Smooth muscle cell (in vitro differentiated cells): Measurements from ENCODE around the gene STIL. TPM values are rescaled to one million over a fixed set of nuclear protein-coding genes. Genes with fewer than 3 reads are reported as not detected.

ENCODE experiments used
- DNase-seq: peaks from one replicate; lab custom pipeline; 2025; ENCODE audit not compliant: unreplicated experiment; lab: John Stamatoyannopoulos, UW
- H2AFZ ChIP-seq: fragments of 200-600 bp; sonication (generic); 2 replicates; pipeline ENCODE4 v1.6.0; 2016; ENCODE audit warnings: antibody characterized with exemption, low read depth, mild to moderate bottlenecking
- H3F3A ChIP-seq: fragments of 200-600 bp; sonication (generic); 2 replicates; pipeline ENCODE4 v1.6.0; 2017; ENCODE audit warnings: antibody characterized with exemption, low read depth
- H3K27ac ChIP-seq: fragments of 200-600 bp; sonication (generic); 2 replicates; pipeline ENCODE4 v1.5.1; 2016; ENCODE audit warnings: low read depth, mild to moderate bottlenecking
- H3K27me3 ChIP-seq: fragments of 200-600 bp; sonication (generic); 2 replicates; pipeline ENCODE4 v1.6.1; 2016; ENCODE audit warnings: low read depth, mild to moderate bottlenecking
- H3K36me3 ChIP-seq: fragments of 200-600 bp; sonication (generic); 2 replicates; pipeline ENCODE4 v1.5.1; 2016; ENCODE audit warnings: low read depth
- H3K4me1 ChIP-seq: fragments of 200-600 bp; sonication (generic); 2 replicates; pipeline ENCODE4 v1.5.1; 2016; ENCODE audit warnings: low read depth
- H3K4me2 ChIP-seq: fragments of 200-600 bp; sonication (generic); 2 replicates; pipeline ENCODE4 v1.6.0; 2016; ENCODE audit warnings: mild to moderate bottlenecking
- H3K4me3 ChIP-seq: fragments of 200-600 bp; sonication (generic); 2 replicates; pipeline ENCODE4 v1.5.1; 2016; ENCODE audit warnings: mild to moderate bottlenecking
- H3K79me2 ChIP-seq: fragments of 200-600 bp; sonication (generic); 2 replicates; pipeline ENCODE4 v1.6.0; 2016; ENCODE audit warnings: low read depth, mild to moderate bottlenecking
- H3K9ac ChIP-seq: fragments of 200-600 bp; sonication (generic); 2 replicates; pipeline ENCODE4 v1.6.0; 2016; ENCODE audit warnings: low read depth
- H3K9me3 ChIP-seq: fragments of 200-600 bp; sonication (generic); replicated peaks from 2 replicates; pipeline ENCODE4 v1.5.1; 2016; ENCODE audit warnings: low read depth
- H4K20me1 ChIP-seq: fragments of 200-600 bp; sonication (generic); 2 replicates; pipeline ENCODE4 v1.6.0; 2016; ENCODE audit warnings: low read depth
- CTCF ChIP-seq: fragments of 200-600 bp; sonication (generic); IDR thresholded peaks from 2 replicates; pipeline ENCODE4 v1.5.1; 2017; ENCODE audit warnings: borderline replicate concordance, mild to moderate bottlenecking, antibody characterized with exemption; ENCODE audit not compliant: insufficient read depth, poor library complexity, severe bottlenecking
- WGBS: methylation state at CpG from one replicate; pipeline ENCODE4 v1.1.7; 2016; ENCODE audit warnings: low lambda C conversion rate; 5-methylcytosine and 5-hydroxymethylcytosine counted together
- polyA plus RNA-seq: library from polyadenylated mRNA; unstranded; fragments of >200 nt; fragmentation: Nextera tagmentation; extraction: Ambion mirVana; gene quantifications from 2 replicates; pipeline ENCODE4 v1.2.1, GENCODE V29; 2016
- total RNA-seq: library from RNA; depleted of rRNA; stranded (reverse); fragments of >200 nt; gene quantifications from 2 replicates; pipeline ENCODE4 v1.2.3, GENCODE V29; 2014

STIL gene
- total and polyA plus RNA-seq, 2 experiments from 2014 or later, result 4.6 to 6.1 TPM

DNA sequence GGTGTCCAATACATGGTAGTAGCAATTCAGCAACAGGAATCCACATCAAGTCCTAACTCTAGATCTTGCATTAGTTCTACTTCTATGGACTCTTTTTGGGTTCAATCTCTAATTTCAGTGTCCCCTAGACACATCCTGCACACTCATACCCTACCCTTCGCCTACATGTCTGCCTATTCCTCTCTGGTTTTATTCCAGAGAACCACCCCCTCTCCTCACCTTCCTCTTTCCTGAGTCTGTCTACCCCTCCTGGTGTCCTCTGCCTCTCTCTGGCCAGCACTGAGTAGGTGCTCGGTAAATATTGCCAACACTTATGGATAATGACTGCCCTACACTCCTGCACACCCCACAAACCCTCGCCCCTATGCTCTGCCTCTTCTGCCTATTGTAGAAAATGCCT is 91.5 kb downstream of the STIL start:
- H3K27me3 ChIP-seq, result peaks cover 93% of the 10 kb centered on the region
- H3K4me1 ChIP-seq, result peaks cover 5% of the 10 kb centered on the region
- 86% methylated on average over 3 of the region's 3 CpGs for WGBS
- no peaks in the 10 kb centered on the region for H3F3A ChIP-seq
- no peaks in the 10 kb centered on the region for H4K20me1 ChIP-seq
- TF ChIP-seq CTCF, result no peak
- H3K4me2 ChIP-seq, result no peak overlapping the region
- no peak overlapping the region for H3K9ac ChIP-seq
- no peak overlapping the region for H3K27ac ChIP-seq
- H2AFZ ChIP-seq, result no peak overlapping the region
- no peaks in the 10 kb centered on the region for H3K79me2 ChIP-seq
- H3K36me3 ChIP-seq, result no peaks in the 10 kb centered on the region
- no peak for DNase-seq
- no peaks in the 10 kb centered on the region for H3K9me3 ChIP-seq
- H3K4me3 ChIP-seq, result no peak overlapping the region

- H3K4me3 ChIP-seq, result no peak overlapping the region
- no peak for DNase-seq
- no peaks in the 10 kb centered on the region for H3K4me1 ChIP-seq
- no peak overlapping the region for H3K9ac ChIP-seq
- no peaks in the 10 kb centered on the region for H3F3A ChIP-seq
- 93% methylated on average over 28 of the region's 29 CpGs for WGBS
- no peak overlapping the region for H2AFZ ChIP-seq
- TF ChIP-seq CTCF, result no peak
- no peaks in the 10 kb centered on the region for H3K79me2 ChIP-seq
- no peaks in the 10 kb centered on the region for H3K9me3 ChIP-seq
- H3K27ac ChIP-seq, result no peak overlapping the region
- H4K20me1 ChIP-seq, result no peaks in the 10 kb centered on the region
- peaks cover 65% of the 10 kb centered on the region for H3K27me3 ChIP-seq
- no peaks in the 10 kb centered on the region for H3K36me3 ChIP-seq
- no peak overlapping the region for H3K4me2 ChIP-seq
These were observed 94.2 kb downstream of the STIL start for GRCh38 chr1:47219590-47220220.

- Histone ChIP-seq H3K9me3 (no peaks in the 10 kb centered on the region), H3K79me2 (no peaks in the 10 kb centered on the region), H3K4me1 (no peaks in the 10 kb centered on the region), H3K36me3 (no peaks in the 10 kb centered on the region), H3K9ac (no peak overlapping the region), H2AFZ (no peak overlapping the region), H3K4me2 (no peak overlapping the region), H3K27me3 (peaks cover 58% of the 10 kb centered on the region), H3K4me3 (no peak overlapping the region), H3K27ac (no peak overlapping the region), H4K20me1 (no peaks in the 10 kb centered on the region), H3F3A (no peaks in the 10 kb centered on the region)
- WGBS, result 82% methylated on average over 4 of the region's 4 CpGs
- DNase-seq, result no peak
- TF ChIP-seq CTCF, result no peak
These were observed 94.9 kb downstream of the STIL start for GRCh38 chr1:47219001-47219400.
